ES-I3 (cell line): ENCODE data around the gene GABRP.
A peak's percentile ranks its signal among the peaks of the same experiment; 100 is the strongest.

ENCODE experiments used
- H3K36me3 ChIP-seq: 2 replicates; pipeline ENCODE4 v1.6.1; 2013; ENCODE audit warnings: mild to moderate bottlenecking, low read length, control low read depth, moderate library complexity; ENCODE audit not compliant: insufficient read depth
- H3K4me1 ChIP-seq: 2 replicates; pipeline ENCODE4 v1.6.1; 2013; ENCODE audit warnings: mild to moderate bottlenecking, control low read depth, low read length; ENCODE audit not compliant: insufficient read depth
- H3K9ac ChIP-seq: 2 replicates; pipeline ENCODE4 v1.6.1; 2013; ENCODE audit warnings: low read depth, mild to moderate bottlenecking, low read length, moderate library complexity
- H3K9me3 ChIP-seq: 2 replicates; pipeline ENCODE4 v1.6.1; 2013; ENCODE audit warnings: mild to moderate bottlenecking, low read length, moderate library complexity; ENCODE audit not compliant: control insufficient read depth, insufficient read depth

GABRP gene, protein sequence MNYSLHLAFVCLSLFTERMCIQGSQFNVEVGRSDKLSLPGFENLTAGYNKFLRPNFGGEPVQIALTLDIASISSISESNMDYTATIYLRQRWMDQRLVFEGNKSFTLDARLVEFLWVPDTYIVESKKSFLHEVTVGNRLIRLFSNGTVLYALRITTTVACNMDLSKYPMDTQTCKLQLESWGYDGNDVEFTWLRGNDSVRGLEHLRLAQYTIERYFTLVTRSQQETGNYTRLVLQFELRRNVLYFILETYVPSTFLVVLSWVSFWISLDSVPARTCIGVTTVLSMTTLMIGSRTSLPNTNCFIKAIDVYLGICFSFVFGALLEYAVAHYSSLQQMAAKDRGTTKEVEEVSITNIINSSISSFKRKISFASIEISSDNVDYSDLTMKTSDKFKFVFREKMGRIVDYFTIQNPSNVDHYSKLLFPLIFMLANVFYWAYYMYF

DNA sequence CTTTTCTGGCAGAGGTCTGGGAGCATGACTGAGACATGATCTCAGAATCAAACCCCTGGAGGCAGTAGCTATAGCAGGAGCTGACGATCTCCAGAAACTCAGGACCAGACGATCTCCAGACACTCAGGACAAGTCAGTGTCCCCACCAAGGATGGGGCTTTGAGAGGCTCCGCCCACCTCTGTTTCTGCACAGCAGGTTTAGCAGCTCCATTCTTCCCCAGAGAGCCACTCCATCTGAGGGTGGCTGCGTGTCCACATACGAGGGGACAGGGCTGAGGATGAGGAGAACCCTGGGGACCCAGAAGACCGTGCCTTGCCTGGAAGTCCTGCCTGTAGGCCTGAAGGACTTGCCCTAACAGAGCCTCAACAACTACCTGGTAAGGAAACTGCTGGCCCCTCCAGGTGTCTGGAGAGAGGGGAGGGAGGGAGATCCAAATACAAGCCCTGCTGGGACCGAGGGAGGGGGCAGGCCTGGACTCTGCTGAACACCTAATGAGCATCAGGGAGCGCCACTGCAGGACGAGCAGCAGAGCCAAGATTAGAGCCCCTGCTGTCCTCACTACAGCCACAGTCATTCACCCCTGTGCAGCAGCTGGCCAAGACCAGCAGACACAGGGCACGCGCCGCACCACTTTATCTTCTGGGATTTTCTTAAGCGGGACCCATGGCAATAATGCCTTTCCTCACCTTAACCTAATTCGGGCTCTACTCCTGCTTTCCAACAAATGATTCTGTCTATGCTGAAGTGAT is at the start of gene GABRP:
TSS of gene GABRP (plus strand) at position 228 of the 750 bp plus-strand sequence. CDS start 4,891 bp downstream, outside the sequence.
- H3K36me3 ChIP-seq, result no peaks in the 10 kb centered on the region
- peaks cover 4% of the 10 kb centered on the region; the same call in 1 of the 2 replicates for H3K4me1 ChIP-seq
- no peak within 1 kb of the TSS for H3K9ac ChIP-seq
- H3K9me3 ChIP-seq, result no peaks in the 10 kb centered on the region

DNA sequence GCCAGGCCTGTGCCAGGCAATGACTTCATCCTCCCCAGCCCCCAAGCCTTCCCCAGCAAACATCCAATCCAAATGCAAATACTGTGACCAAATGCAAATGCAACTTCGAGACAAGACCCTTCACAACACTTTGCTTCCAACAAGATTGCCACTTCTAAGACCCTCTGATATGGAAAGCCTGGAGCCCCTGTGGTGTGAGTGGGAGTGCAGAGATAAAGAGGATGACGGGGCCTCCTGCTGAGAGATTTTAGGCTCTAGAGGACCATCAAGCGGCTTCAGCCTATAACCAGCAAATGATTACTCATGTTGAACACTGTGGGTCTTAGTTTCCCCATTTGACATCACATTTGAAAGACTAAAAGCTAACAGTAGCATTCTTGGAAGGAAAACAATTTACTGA is 46.6 kb upstream of the GABRP start:
- no peaks in the 10 kb centered on the region; the same call in 1 of the 2 replicates for H3K36me3 ChIP-seq
- no peak overlapping the region for H3K9ac ChIP-seq
- no peaks in the 10 kb centered on the region for H3K9me3 ChIP-seq
- H3K4me1 ChIP-seq, result 0 out of 2 replicates have a peak, but pooled peaks cover 5% of the 10 kb centered on the region

DNA sequence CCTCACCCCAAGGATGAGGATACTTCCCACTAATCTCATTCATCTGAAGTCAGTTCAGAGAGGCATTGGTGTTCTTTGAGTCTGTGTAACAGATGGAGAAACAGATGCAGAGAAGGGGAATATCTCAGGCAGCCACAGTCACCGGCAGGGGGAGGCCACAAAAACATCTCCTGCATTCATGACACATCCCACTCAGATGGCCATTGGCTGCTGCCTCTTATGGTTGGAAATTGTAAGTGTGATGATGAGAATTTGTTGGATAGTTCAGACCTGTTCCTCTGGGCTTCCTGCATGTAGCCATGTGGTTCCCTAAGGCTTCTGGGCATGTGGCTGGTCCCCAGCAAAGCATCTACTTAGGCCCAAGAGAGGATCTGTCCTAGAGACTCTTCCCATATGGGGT is 45.9 kb upstream of the GABRP start:
- 0 out of 2 replicates have a peak, but pooled peaks cover 5% of the 10 kb centered on the region for H3K4me1 ChIP-seq
- no peak overlapping the region for H3K9ac ChIP-seq
- H3K9me3 ChIP-seq, result no peaks in the 10 kb centered on the region
- H3K36me3 ChIP-seq, result no peaks in the 10 kb centered on the region; the same call in 1 of the 2 replicates

DNA sequence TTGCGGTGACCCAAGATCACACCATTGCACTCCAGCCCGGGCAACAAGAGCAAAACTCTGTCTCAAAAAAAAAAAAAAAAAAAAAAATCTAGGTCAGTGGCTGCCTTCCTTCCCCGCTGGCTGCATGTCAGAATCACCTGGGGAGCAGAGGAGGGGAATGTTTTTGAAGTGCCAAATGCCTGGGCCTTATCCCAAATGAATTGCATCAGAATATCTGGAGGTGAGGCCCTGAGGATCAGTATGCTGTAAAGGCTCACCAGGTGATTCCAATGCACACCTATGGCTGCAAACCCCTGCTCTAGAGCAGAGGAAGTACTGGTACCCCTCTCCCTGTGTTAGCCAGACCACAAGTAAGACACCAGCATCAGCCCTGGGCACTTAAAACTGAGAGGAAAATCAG is 44.7 kb upstream of the GABRP start:
- H3K4me1 ChIP-seq, result 0 out of 2 replicates have a peak, but pooled peaks cover 5% of the 10 kb centered on the region
- no peak overlapping the region for H3K9ac ChIP-seq
- no peaks in the 10 kb centered on the region; the same call in 1 of the 2 replicates for H3K9me3 ChIP-seq
- no peaks in the 10 kb centered on the region; the same call in 1 of the 2 replicates for H3K36me3 ChIP-seq

DNA sequence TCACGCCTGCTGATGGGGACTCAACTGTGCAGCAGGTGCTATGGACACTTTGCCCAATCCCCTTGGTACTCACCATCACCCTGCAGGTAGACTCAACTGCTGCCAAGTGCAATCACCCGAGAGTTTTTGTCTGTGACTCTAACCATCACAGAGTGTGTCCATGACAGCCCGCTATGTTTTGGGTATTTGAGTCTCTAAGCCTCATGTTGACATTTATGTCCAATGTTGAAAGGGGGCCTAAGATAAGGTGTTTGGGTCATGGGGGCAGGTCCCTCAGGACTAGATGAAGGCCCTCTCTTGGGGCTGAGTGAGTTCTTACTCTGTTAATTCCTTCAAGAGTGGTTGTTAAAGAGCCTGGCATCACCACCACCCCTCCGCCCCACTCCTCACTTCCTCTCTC is 44.1 kb upstream of the GABRP start:
- H3K36me3 ChIP-seq, result no peaks in the 10 kb centered on the region; the same call in 1 of the 2 replicates
- H3K9me3 ChIP-seq, result no peaks in the 10 kb centered on the region; the same call in 1 of the 2 replicates
- H3K4me1 ChIP-seq, result 0 out of 2 replicates have a peak, but pooled peaks cover 5% of the 10 kb centered on the region
- H3K9ac ChIP-seq, result no peak overlapping the region

DNA sequence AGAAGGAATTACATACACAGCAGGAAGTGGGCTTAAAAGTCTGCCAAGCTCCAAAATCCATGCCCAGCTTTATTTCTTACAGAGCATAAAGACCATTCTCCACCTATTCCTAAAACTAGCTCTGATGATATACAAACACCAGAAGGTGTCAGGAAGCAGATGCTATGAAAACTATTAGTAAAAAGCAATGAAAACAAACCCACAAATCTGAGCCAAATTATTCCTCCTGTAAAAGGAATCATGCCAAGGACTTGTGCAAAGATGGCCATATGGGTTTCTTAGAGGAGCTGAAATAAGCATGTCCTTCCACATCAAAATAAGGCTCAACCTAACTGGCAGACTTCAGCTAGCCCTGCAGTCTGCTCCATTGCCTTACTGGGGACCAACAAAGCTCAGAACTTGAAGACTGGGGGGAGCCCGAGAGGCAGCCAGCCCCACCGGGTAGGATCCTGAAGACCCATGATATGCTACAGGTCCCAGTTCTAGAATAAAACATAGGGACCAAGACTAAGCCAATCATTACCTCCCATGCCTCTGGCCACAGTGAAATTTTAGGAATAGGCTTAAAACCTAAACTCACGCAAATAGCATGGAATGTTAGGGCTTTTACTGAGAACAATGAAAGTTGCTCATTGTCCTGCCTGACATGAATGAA is 42.8 kb upstream of the GABRP start:
- H3K9me3 ChIP-seq, result no peaks in the 10 kb centered on the region; the same call in 1 of the 2 replicates
- H3K36me3 ChIP-seq, result no peaks in the 10 kb centered on the region; the same call in 1 of the 2 replicates
- no peak overlapping the region for H3K9ac ChIP-seq
- peaks cover 16% of the 10 kb centered on the region for H3K4me1 ChIP-seq

DNA sequence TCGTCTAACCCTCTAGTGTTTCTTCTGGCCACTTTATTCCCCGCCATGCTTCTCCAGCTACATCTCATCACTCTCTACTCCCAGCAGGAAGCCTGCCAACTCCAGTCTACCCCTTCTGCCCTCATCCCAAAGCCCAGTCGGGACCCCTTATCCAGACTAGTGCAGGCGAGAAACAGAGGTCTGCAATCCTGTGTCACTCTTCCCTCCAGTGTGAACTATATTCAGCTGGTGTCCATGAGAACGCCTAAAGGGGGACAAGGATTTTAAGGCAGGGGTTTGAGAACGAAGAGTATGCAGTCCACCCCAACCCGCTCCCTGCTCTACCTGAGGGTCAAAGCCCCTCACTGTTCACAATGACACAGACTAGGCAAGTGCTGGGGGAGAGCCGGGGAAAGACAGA is 41.7 kb upstream of the GABRP start:
- Histone ChIP-seq H3K4me1 (peaks cover 23% of the 10 kb centered on the region), H3K9ac (no peak overlapping the region), H3K9me3 (no peaks in the 10 kb centered on the region; the same call in 1 of the 2 replicates), H3K36me3 (no peaks in the 10 kb centered on the region; the same call in 1 of the 2 replicates)

DNA sequence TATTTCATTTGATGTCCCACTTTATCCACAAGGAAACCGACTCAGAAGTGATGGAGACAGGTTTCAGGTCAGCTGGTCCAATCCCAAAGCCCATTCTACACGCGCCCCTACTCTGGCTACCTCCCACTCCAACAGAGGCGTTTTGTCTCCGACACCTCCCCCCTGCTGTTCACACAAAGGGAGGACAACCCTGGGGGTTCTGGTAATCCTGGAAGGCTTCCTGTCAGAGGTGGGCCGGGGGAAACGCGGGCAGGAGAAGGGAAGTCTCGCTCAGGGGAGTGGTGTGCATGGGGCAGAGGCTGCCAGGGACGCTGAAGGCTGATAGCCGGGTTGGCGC is 39.7 kb upstream of the GABRP start:
- peaks cover 27% of the 10 kb centered on the region for H3K4me1 ChIP-seq
- H3K36me3 ChIP-seq, result no peaks in the 10 kb centered on the region
- H3K9me3 ChIP-seq, result no peaks in the 10 kb centered on the region; the same call in 1 of the 2 replicates
- H3K9ac ChIP-seq, result peak overlapping the region; percentile 14; the same call in 1 of the 2 replicates

DNA sequence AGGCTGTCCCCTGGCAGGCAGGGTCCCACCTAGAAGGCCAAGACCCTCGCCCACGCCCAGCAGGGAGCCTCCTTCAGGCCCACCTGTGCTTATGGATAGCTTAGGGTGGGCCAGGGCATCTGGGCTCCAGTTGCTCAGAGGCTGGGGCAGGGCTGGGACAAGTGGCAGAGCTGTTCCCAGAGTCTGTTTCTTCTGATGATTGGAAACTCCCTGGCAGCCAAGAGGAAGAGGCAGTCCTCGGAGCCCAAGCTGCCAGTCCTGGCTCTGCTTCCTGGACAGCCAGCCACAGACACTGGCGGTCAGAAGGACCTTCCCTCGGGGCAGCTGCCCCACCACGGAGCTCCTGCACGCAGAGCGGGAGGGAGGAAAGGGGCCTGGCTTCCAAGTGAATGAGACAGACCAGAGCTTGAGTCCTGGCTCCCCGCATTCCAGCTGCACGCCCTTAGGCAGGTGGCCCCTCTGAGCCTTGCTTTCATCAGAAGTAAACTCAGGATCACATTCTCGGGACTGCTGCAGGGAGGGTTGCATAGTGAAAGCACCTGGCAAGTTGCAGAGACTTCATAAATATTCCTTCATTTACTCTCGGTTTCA is 37.9 kb upstream of the GABRP start:
- no peaks in the 10 kb centered on the region for H3K36me3 ChIP-seq
- peaks cover 36% of the 10 kb centered on the region for H3K4me1 ChIP-seq
- no peaks in the 10 kb centered on the region; the same call in 1 of the 2 replicates for H3K9me3 ChIP-seq
- H3K9ac ChIP-seq, result peak overlapping the region; percentile 31

DNA sequence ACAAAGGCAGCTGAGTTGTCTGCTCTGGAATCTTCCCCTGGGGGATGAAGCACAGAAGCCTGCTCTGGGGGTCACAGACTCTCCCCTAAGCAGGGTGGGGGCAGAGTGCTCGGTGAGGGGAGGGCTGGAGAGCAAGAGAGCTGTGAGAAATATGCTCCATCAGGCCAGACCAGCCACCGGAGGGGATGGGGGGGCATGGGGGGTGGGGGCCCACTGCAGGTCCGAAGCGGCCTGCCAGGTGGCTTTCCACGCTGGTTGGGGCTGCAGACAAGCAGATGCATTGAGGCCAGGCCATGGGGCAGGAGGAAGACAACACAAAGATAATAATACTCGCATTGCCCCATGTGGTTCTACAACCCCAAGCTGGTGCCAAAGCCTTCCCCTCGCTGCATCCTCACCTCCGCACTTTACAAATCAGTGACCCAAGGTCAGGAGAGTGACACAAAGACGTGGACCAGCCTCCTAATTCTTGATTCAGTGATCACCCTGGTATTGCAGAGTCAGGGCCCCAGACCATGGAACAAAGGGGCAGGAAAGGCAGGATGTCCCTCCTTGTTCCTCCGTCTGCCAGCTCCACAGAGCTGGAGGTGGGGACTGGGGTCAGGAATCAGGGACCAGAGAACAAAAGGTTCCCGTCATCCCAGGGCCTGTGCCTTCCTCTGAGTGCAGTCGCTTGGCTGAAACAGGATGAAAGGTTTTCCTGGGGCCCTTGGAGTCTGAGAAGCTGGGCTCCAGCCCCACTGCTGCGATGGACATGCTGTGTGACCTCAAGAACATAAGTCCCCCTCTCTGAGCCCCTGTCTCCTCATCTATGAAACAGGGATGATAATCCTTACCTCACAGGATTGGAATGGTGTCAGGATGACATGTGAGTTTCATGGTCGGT is 37.2 kb upstream of the GABRP start:
- H3K9me3 ChIP-seq, result no peaks in the 10 kb centered on the region; the same call in 1 of the 2 replicates
- H3K36me3 ChIP-seq, result no peaks in the 10 kb centered on the region
- peaks cover 39% of the 10 kb centered on the region for H3K4me1 ChIP-seq
- peak overlapping the region; percentile 31; the same call in 1 of the 2 replicates for H3K9ac ChIP-seq

DNA sequence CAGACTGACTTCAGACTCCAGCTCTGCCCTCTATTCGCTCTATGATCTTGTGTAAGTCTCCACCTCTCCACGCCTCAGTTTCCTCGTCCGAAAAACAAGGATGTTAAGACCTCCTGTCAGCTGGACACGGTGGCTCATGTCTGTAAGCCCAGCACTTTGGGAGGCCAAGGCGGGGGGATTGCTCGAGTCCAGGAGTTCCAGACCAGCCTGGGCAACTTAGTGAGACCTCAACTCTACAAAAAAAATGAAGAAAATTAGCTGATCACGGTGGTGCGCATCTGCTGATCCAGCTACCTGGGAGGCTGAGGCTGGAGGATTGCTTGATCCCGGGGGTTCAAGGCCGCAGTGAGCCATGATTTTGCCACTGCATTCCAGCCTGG is 36.6 kb upstream of the GABRP start:
- no peak overlapping the region for H3K9ac ChIP-seq
- no peaks in the 10 kb centered on the region for H3K36me3 ChIP-seq
- H3K4me1 ChIP-seq, result peaks cover 39% of the 10 kb centered on the region
- H3K9me3 ChIP-seq, result no peaks in the 10 kb centered on the region; the same call in 1 of the 2 replicates

DNA sequence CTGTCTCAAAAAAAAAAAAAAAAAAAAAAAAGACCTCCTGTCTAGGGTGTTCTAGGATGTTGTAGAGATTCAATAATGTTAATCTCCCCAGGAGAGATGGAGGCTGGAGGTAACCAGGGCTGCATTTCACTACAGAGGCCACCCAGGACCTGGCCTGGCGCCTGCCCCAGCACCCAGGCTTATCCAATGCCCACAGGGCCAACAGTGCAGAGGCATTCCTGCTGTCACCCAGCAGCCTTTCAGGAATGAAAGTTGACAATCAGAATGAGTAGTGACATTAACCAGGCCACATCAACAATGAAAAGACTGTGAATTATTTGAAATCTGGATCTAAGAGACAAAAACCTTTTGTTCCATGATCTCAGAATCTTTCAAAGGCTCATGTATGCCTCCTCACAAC is 36.2 kb upstream of the GABRP start:
- H3K36me3 ChIP-seq, result no peaks in the 10 kb centered on the region
- no peaks in the 10 kb centered on the region; the same call in 1 of the 2 replicates for H3K9me3 ChIP-seq
- no peak overlapping the region for H3K9ac ChIP-seq
- peaks cover 39% of the 10 kb centered on the region for H3K4me1 ChIP-seq

DNA sequence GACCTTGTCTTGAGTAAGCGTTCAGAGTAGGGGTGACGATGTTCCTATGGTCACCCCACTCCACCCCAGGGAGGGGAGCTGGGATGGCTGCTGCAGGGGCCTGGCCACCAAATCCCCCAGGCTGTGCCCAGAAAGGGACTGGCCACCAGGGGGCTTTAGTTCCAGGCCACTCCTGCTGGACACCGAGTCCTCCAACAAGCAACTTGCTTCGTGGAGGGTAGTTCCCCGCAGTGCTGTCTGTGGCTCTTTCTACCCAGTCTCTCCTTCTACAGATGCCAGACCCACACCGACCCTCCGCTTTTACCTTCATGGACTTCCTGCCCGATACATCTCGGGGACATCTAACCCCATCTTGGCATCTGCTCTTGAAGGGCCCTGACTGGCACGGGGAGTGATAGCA is 35.7 kb upstream of the GABRP start:
- Histone ChIP-seq H3K9me3 (no peaks in the 10 kb centered on the region; the same call in 1 of the 2 replicates), H3K36me3 (no peaks in the 10 kb centered on the region), H3K4me1 (peaks cover 39% of the 10 kb centered on the region), H3K9ac (no peak overlapping the region)
